ENCODE results near the gene ASTE1.
"Not testable (repeated sequence)": the region's sequence is repeated elsewhere in the genome, so short reads cannot be mapped to it uniquely, and the experiment has no call there.

Gene ASTE1

GRCh38 chr3:131026321-131027151 is at the start of gene ASTE1, which contains the start of gene NEK11:
Gene ASTE1, minus strand, starts transcription at chr3:131026825. Its CDS starts 1,519 bp downstream, at chr3:131025306.
Gene NEK11, plus strand, starts transcription at chr3:131026877. Its CDS starts 2,832 bp downstream, at chr3:131029709.
- peak; percentile 85 for DNase-seq

- no peak for DNase-seq
Observed at GRCh38 chr3:131075632-131076328, 49.2 kb upstream of the ASTE1 start.

GRCh38 chr3:131072845-131073244 is 46.2 kb upstream of the ASTE1 start:
- DNase-seq, result no peak

- DNase-seq, result no peak
Observed at GRCh38 chr3:131072099-131072559, 45.5 kb upstream of the ASTE1 start.

GRCh38 chr3:131067983-131068382 is 41.4 kb upstream of the ASTE1 start:
- no peak for DNase-seq

- no peak for DNase-seq
Observed at GRCh38 chr3:131053043-131053859, 26.6 kb upstream of the ASTE1 start.

GRCh38 chr3:131050001-131050400 is 23.4 kb upstream of the ASTE1 start:
- DNase-seq, result no peak

- no peak for DNase-seq
Observed at GRCh38 chr3:131048030-131048429, 21.4 kb upstream of the ASTE1 start.

GRCh38 chr3:131047582-131047981 is 21.0 kb upstream of the ASTE1 start:
- no peak for DNase-seq

- DNase-seq, result not testable (repeated sequence)
Observed at GRCh38 chr3:131042271-131042985, 15.8 kb upstream of the ASTE1 start.

- DNase-seq, result no peak
Observed at GRCh38 chr3:131038326-131038725, 11.7 kb upstream of the ASTE1 start.

- DNase-seq, result no peak
Observed at GRCh38 chr3:131036986-131037385, 10.4 kb upstream of the ASTE1 start.

- no peak for DNase-seq
Observed at GRCh38 chr3:131036200-131036816, 9.7 kb upstream of the ASTE1 start.

GRCh38 chr3:131033480-131034080 is 7.0 kb upstream of the ASTE1 start:
- DNase-seq, result peak; percentile 62

GRCh38 chr3:131031660-131032059 is 5.0 kb upstream of the ASTE1 start:
- DNase-seq, result no peak

- no peak for DNase-seq
Observed at GRCh38 chr3:131028844-131029243, 2.2 kb upstream of the ASTE1 start.

- DNase-seq, result no peak
Observed at GRCh38 chr3:131025539-131025938, 1.1 kb downstream of the ASTE1 start.

GRCh38 chr3:131020122-131020693 is 6.4 kb downstream of the ASTE1 start:
- DNase-seq, result no peak

- DNase-seq, result no peak
Observed at GRCh38 chr3:131018970-131019369, 7.7 kb downstream of the ASTE1 start.

- DNase-seq, result no peak
Observed at GRCh38 chr3:131009698-131010097, 16.9 kb downstream of the ASTE1 start.

GRCh38 chr3:131008326-131008725 is 18.3 kb downstream of the ASTE1 start:
- no peak for DNase-seq
